Measurements from ENCODE around the gene WDR41.
A peak's percentile ranks its signal among the peaks of the same experiment; 100 is the strongest.

WDR41 gene

GRCh38 chr5:77463905-77464304, 28.2 kb downstream of the WDR41 start:
- no peak for DNase-seq
- no peak for TF ChIP-seq GATA1 (IDR thresholded peaks at IDR 0.05; ENCODE audit: low read depth, low read length)
- no peak for TF ChIP-seq POLR2A (IDR thresholded peaks at IDR 0.05; ENCODE audit: low read length)

GRCh38 chr5:77461287-77461686, 30.8 kb downstream of the WDR41 start:
- DNase-seq: no peak
- TF ChIP-seq GATA1 (IDR thresholded peaks at IDR 0.05; ENCODE audit: low read depth, low read length): no peak
- no peak for TF ChIP-seq POLR2A (IDR thresholded peaks at IDR 0.05; ENCODE audit: low read length)

- TF ChIP-seq GATA1 (IDR thresholded peaks at IDR 0.05; ENCODE audit: low read depth, low read length) (no peak), POLR2A (IDR thresholded peaks at IDR 0.05; ENCODE audit: low read length) (no peak)
- peak in 1 of 2 experiments; percentile 14 for DNase-seq
These were observed 38.0 kb downstream of the WDR41 start for GRCh38 chr5:77454123-77454522.

- TF ChIP-seq POLR2A (IDR thresholded peaks at IDR 0.05; ENCODE audit: low read length) (no peak), GATA1 (IDR thresholded peaks at IDR 0.05; ENCODE audit: low read depth, low read length) (no peak)
- no peak for DNase-seq
These were observed 39.8 kb downstream of the WDR41 start for GRCh38 chr5:77452351-77452750.

- DNase-seq: peak in 1 of 2 experiments; percentile 7
- TF ChIP-seq GATA1 (IDR thresholded peaks at IDR 0.05; ENCODE audit: low read depth, low read length): no peak
- TF ChIP-seq POLR2A (IDR thresholded peaks at IDR 0.05; ENCODE audit: low read length): no peak
These were observed 42.1 kb downstream of the WDR41 start for GRCh38 chr5:77449981-77450380.

GRCh38 chr5:77449277-77449676, 42.8 kb downstream of the WDR41 start:
- DNase-seq: no peak
- TF ChIP-seq POLR2A (IDR thresholded peaks at IDR 0.05; ENCODE audit: low read length): no peak

- DNase-seq: peak in 1 of 2 experiments; percentile 8
- TF ChIP-seq POLR2A (IDR thresholded peaks at IDR 0.05; ENCODE audit: low read length) (no peak), GATA1 (IDR thresholded peaks at IDR 0.05; ENCODE audit: low read depth, low read length) (no peak)
These were observed 43.3 kb downstream of the WDR41 start for GRCh38 chr5:77448831-77449230.

GRCh38 chr5:77444356-77444755, 47.8 kb downstream of the WDR41 start:
- TF ChIP-seq GATA1 (IDR thresholded peaks at IDR 0.05; ENCODE audit: low read depth, low read length) (no peak), POLR2A (IDR thresholded peaks at IDR 0.05; ENCODE audit: low read length) (no peak)
- no peak for DNase-seq

GRCh38 chr5:77443670-77444069, 48.4 kb downstream of the WDR41 start:
- no peak for TF ChIP-seq POLR2A (IDR thresholded peaks at IDR 0.05; ENCODE audit: low read length)
- TF ChIP-seq GATA1 (IDR thresholded peaks at IDR 0.05; ENCODE audit: low read depth, low read length): no peak
- no peak for DNase-seq

GRCh38 chr5:77438071-77438470, 54.0 kb downstream of the WDR41 start:
- TF ChIP-seq POLR2A (IDR thresholded peaks at IDR 0.05; ENCODE audit: low read length) (no peak), GATA1 (IDR thresholded peaks at IDR 0.05; ENCODE audit: low read depth, low read length) (no peak)
- no peak for DNase-seq

- TF ChIP-seq POLR2A (IDR thresholded peaks at IDR 0.05; ENCODE audit: low read length): no peak
- no peak for TF ChIP-seq GATA1 (IDR thresholded peaks at IDR 0.05; ENCODE audit: low read depth, low read length)
- DNase-seq: no peak
These were observed 54.9 kb downstream of the WDR41 start for GRCh38 chr5:77437194-77437593.

- no peak for DNase-seq
- TF ChIP-seq GATA1 (IDR thresholded peaks at IDR 0.05; ENCODE audit: low read depth, low read length): no peak
- TF ChIP-seq POLR2A (IDR thresholded peaks at IDR 0.05; ENCODE audit: low read length): no peak
These were observed 60.4 kb downstream of the WDR41 start for GRCh38 chr5:77431719-77432118.

GRCh38 chr5:77431286-77431685, 60.8 kb downstream of the WDR41 start:
- DNase-seq: no peak
- TF ChIP-seq GATA1 (IDR thresholded peaks at IDR 0.05; ENCODE audit: low read depth, low read length) (no peak), POLR2A (IDR thresholded peaks at IDR 0.05; ENCODE audit: low read length) (no peak)

- no peak for DNase-seq
- TF ChIP-seq POLR2A (IDR thresholded peaks at IDR 0.05; ENCODE audit: low read length) (no peak), GATA1 (IDR thresholded peaks at IDR 0.05; ENCODE audit: low read depth, low read length) (no peak)
These were observed 61.4 kb downstream of the WDR41 start for GRCh38 chr5:77430726-77431125.

- DNase-seq: no peak
These were observed 63.6 kb downstream of the WDR41 start for GRCh38 chr5:77428526-77428925.

GRCh38 chr5:77427998-77428397, 64.1 kb downstream of the WDR41 start:
- TF ChIP-seq POLR2A (IDR thresholded peaks at IDR 0.05; ENCODE audit: low read length) (no peak), GATA1 (IDR thresholded peaks at IDR 0.05; ENCODE audit: low read depth, low read length) (no peak)
- DNase-seq: no peak

More at GRCh38 chr5:77428526-77428925, 63.6 kb downstream of the WDR41 start:
- TF ChIP-seq POLR2A (IDR thresholded peaks at IDR 0.05; ENCODE audit: low read length) (no peak), GATA1 (IDR thresholded peaks at IDR 0.05; ENCODE audit: low read depth, low read length) (no peak)

All from erythroblast (primary cell).